Activated CD4-positive, CD25-positive, alpha-beta regulatory T cell (primary cell): ENCODE results near the gene SBNO2.

Experiments
- DNase-seq, 4 experiments: peaks; one replicate each; lab custom pipeline; 2025; lab: John Stamatoyannopoulos, UW

SBNO2 gene

GRCh38 chr19:1073063-1073955 is 100.8 kb downstream of the SBNO2 start:
- no peak for DNase-seq

GRCh38 chr19:1072371-1073015 is 101.6 kb downstream of the SBNO2 start:
- DNase-seq: no peak

DNA sequence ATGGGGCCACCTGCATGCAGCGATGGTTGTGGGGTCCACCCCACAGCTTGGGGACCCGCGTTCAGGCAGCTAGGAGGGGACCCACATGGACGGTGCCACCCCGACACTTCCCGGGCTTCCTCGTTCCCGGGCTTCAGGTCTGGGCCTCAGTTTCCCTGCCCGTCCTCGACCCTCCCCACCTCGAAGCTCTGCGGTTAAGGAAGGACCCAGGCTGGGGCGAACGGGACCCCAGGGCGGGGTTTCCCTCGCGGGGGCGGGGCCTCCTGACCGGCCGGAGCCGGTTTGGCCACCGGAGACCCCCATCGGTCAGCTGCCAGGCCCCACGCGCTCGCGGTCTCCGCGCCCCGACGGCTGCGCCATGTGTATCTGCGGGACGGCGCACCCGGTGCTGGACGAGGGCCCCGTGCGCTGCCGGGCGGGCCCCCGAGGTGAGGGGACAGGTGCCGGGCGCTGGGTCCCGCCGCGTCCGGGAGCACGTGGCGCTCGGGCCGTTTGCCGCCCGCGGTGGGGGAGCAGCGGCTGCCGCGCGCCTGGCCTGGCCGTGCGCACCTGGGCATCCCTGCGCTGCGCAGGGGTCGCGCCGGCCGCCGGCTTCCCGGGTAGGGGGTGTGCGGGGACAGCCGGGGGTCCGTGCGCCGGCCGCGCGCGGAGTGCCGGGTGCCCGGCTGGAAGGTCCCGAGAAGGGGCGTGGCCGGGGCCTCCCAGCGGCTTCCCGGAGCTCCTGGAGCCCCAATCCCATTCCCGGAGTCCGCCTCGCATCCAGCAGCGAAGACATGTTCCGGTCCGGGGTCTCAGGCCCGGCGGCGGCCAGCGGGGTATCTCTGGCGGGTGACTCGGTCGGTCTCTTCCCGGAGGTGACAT is 102.9 kb downstream of the SBNO2 start:
- no peak for DNase-seq

- no peak for DNase-seq
These were observed 103.5 kb downstream of the SBNO2 start for GRCh38 chr19:1070576-1070930.

- DNase-seq: peak in 2 of 4 experiments; percentile 56 to 72
These were observed 104.9 kb downstream of the SBNO2 start for GRCh38 chr19:1069009-1069779.

GRCh38 chr19:1068009-1069001 is 105.8 kb downstream of the SBNO2 start:
- DNase-seq: peak in 3 of 4 experiments; percentile 24 to 76 (median 67)

GRCh38 chr19:1067341-1067957 is 106.6 kb downstream of the SBNO2 start:
- peak; percentile 53 to 59 (median 56) for DNase-seq

DNA sequence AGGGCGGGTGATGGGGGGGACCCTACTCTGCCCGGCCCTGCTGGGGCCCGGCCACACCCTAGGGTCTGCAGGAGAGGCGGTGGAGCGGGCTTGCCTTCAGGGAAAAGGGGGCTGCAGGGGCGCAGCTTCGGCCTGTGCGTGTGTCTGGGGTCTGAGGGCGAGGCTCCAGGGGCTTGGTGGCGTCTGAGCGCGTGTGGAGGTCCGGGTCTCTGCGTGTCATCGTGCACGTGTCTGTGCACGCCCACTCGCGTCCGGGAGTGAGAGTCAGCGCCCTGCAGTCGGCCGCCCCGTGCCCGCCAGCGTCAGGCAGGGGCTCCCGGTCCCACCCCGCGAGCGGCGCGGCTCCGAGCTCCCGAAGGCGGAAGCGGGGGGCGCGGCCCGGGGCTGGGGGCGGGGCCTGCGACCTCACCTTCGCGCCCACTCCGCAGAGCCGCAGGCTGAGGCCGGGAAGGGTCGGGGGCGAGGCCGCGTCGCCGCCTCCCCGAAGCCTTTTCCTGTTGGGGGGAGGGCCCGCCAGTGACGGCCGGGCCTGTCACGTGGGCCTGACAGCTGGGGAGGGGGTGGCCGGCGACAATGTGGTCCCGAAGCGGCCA is 107.2 kb downstream of the SBNO2 start, which contains the start of gene ARHGAP45:
ARHGAP45 (plus strand) TSS at position 420 of the 593 bp plus-strand sequence. CDS start 239 bp downstream, outside the sequence.
- DNase-seq: peak; percentile 56 to 74 (median 65)

- DNase-seq: no peak
These were observed 107.8 kb downstream of the SBNO2 start for GRCh38 chr19:1066251-1066747.

DNA sequence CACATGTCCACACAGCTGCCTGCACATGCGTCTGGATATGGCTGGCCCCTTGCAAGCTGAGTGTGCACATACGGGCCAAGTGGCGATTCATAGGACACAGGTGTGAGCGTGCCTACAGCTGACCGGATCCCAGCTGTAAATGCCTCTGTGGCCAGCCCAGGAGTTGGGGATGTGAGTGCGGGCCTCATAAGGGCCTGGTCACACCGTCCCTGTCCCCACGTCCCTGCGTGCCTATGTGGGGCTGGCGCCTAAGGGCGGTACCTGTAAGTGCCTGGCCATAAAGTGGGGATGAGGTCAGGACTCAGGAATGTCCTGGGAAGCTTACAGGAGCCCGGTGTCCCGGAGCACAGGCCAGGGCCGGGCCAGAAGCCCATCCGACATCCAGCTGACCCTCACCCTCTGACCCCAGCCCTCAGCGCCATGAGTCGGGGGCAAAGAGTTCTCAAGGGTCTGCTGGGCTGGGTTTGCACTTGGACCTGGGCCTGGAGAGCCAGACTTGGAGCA is 108.4 kb downstream of the SBNO2 start:
- DNase-seq: no peak

DNA sequence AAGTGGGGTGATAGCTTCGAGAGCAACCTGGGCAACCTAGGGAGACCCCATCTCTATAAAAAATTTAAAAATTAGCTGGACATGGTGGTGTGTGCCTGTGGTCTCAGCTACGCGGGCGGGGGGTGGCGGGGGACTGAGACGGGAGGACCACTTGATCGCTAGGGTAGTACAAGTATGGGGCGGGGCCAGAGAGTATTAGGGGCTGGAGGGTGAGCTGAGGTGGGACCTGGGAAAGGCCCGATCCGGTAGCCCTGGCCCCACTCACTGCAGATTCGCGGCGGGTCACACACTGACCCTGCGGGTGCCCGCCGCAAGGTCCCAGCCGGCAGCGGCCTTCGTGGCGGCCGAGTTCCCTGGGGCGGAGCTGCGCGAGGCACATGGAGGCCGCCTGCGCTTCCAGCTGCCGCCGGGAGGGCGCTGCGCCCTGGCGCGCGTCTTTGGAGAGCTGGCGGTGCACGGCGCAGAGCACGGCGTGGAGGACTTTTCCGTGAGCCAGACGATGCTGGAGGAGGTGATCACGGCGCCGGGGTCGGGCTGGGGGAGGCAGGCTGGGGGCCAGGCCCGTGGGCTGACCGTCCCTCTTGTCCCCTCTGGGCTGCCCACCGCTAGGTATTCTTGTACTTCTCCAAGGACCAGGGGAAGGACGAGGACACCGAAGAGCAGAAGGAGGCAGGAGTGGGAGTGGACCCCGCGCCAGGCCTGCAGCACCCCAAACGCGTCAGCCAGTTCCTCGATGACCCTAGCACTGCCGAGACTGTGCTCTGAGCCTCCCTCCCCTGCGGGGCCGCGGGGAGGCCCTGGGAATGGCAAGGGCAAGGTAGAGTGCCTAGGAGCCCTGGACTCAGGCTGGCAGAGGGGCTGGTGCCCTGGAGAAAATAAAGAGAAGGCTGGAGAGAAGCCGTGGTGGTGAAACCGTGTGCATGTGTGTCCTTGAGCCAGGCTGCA is 109.1 kb downstream of the SBNO2 start:
- DNase-seq: peak in 3 of 4 experiments; percentile 46 to 67 (median 58)

- DNase-seq: no peak
These were observed 110.0 kb downstream of the SBNO2 start for GRCh38 chr19:1063909-1064660.

- peak in 3 of 4 experiments; percentile 32 to 40 (median 34) for DNase-seq
These were observed 110.8 kb downstream of the SBNO2 start for GRCh38 chr19:1063030-1063908.

DNA sequence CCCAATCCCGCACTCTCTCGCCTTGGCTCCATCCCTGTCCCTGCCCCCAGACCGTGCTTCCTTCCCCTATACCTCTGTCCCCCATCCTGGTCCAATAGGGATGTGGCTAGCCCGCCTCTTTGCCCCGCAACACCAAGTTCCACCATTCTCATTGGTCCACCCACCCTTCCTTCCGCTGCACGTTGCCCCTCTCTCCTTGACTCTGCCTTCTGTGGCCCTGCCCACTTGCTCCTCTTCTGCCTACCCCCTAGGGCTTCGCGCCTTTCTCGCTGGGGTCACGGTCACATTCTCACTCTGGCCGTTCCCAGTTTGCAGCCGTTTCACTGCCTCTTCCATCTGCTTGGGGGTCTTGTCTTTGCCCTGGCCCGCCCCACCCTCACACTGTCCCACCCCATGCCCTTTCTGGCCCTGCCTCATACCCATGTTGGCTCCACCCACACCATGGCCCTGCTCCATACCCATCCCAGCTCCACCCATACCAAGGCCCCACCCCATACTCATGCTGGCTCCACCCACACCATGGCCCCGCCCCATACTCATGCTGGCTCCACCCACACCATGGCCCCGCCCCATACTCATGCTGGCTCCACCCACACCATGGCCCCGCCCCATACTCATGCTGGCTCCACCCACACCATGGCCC is 111.6 kb downstream of the SBNO2 start:
- no peak for DNase-seq

- no peak for DNase-seq
These were observed 112.1 kb downstream of the SBNO2 start for GRCh38 chr19:1061987-1062386.
